Measurements from ENCODE around the gene ZNF827.

The ZNF827 gene

DNA sequence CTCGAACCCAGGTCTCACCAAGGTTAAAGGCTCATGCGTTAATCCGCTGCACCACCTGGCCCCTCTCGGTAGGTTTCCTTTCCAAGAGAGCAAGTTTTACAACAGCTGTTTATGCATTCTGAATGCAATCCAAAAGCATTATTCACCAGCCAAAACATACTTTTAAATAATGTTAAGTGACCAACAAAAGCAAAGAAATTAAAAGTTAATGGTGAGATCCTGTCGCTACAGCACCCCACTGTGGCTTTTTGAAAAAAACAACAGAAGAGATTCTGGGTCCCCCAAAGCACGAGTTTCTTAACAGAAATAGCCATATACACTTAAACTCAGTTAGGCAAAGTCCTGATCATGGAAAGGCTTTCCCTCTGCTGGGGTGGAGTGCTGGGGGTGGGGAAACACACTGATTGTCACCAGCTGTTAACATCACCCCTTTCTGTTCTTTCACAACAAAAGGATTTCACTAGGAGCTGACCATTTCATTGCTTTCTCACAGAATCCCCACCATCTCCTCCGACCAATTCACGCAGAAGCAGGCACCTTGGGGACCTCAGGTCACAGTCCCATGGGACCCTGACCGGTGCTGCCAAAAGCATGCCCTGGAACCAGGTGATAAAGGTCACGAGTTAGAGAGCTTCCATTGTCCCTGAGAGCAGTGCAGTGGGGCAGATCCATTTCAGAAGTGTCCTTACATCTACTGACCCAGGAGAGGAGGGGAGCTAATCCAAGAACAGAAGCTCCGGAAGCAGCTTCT, 51.2 kb downstream of the ZNF827 start:
- no peak for DNase-seq (ENCODE audit: low read depth)

DNA sequence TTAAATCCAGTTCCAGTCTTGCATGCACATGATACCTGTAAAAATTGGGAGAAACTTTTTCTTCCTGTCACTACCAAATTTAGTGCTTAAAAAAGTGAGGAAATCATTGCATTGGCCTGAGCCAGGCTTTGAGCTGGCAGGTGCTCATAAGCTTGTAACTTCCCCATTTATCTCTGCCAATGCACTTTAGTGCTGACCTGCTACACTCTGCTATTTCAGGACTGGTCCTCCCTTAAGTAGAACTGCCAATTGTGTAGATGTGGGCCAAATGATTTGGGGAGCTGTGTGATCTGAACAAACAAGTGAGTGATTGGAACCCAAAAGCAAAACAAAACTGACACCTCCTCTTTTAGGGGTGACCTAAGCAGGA, 51.8 kb downstream of the ZNF827 start:
- DNase-seq (ENCODE audit: low read depth), result no peak

- DNase-seq (ENCODE audit: low read depth), result no peak
Measured at GRCh38 chr4:145885666-145886065, 53.0 kb downstream of the ZNF827 start.

GRCh38 chr4:145884775-145885174, 53.8 kb downstream of the ZNF827 start:
- DNase-seq (ENCODE audit: low read depth), result no peak

DNA sequence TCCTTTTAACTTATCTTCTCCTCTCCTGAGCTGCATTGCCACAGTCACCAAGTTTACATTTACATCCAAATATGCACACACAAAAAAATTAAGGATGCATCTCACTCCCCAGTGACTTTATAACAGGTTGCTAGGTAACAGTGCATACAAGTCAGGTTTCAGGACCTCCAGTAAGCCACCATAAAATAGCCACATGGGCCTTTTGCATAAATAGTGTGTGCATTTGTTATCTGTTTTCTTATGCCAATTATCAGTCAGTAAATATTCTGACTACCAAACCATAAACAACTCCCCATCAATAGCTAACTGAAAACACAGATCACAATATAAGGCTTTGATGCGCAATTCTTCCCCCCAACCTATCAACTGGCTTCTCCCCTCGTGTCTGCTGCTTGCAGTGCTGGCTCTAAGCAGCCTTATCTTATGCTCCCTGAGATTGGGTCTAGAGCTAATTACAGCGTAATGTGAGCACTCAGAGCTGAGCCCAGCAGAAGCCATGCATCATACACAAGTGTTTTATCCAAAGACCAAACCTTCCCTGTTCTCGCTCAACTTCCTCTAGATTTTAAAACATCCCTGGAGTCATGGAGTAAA, 55.4 kb downstream of the ZNF827 start:
- no peak for DNase-seq (ENCODE audit: low read depth)

GRCh38 chr4:145882604-145883003, 56.0 kb downstream of the ZNF827 start:
- DNase-seq (ENCODE audit: low read depth), result no peak

DNA sequence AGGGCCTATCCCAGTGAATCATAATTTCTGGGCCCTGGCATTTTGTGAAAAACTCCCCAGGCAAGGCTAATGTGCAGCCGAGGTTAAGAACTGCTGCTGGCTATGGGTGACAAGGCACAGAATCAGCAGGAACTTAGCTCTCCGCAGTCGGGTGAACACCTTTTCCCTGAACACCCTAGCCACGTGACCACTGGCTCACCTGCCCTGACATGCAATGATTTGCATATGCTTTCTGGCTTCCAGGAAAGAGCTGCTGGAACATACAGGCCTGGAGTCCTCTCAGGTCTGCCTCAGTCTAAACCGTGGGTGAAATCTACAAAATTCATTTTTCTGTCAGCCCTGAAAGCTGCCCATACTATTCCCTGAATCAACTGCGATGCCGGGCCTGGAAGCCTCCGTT, 56.6 kb downstream of the ZNF827 start:
- no peak for DNase-seq (ENCODE audit: low read depth)

GRCh38 chr4:145881576-145881975, 57.0 kb downstream of the ZNF827 start:
- no peak for DNase-seq (ENCODE audit: low read depth)

GRCh38 chr4:145880355-145880960, 58.2 kb downstream of the ZNF827 start:
- DNase-seq (ENCODE audit: low read depth), result no peak

DNA sequence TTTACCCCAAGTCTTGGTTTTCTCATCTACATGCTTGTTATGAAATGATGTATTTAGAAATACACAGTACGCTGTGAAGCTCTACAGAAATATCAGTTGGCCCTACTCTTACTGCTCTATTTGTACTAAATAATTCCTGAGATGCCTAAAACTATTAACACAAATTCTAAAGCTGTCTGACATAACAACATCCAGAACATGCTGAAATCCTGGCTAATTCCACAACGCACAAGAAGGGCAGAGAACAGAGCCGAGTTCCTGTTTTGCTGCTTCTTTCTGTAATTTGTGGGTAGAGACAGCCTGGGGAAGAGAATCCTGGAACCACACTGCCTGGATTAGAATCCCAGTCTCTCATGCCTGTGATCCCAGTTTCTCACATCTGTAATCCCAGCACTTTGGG, 59.0 kb downstream of the ZNF827 start:
- DNase-seq (ENCODE audit: low read depth), result no peak

DNA sequence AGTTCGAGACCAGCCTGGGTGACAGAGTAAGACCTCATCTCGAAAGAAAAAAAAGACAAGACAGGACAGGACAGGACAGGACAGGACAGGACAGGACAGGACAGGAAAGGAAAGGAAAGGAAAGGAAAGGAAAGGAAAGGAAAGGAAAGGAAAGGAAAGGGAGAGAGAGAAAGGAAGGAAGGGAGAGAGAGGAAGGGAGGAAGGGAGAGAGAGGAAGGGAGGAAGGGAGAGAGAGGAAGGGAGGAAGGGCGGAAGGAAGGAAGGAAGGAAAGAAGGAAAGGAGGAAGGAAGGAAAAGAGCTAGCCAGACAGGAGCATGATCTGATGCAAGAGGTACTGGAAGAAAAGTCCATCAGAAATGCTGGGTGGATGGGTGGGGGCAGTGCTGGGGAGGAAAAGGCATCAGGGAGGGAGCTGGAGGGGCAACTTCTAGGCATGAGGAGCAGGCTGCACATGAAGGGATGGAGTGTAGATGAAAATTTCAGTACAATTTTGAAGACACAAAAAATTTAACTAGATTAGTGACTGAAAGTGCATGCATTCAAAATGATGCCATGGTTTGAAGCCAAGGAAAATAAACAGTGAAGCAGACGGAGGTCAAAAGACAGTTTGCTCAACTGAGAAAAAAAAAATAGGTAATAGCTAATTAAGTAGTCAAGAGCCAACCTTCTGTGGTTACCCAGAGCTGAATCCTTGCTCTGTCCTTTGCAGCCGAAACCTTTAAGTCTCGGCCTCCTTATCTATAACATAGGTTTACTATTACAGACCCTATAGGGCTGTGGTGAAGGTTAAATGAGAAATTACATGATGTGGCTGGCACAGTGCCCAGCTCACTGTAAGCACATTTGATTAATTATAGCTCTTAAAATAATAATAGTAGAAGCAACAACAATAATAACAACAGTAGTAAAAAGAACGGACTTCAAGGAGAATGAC, 59.9 kb downstream of the ZNF827 start:
- no peak for DNase-seq (ENCODE audit: low read depth)

DNA sequence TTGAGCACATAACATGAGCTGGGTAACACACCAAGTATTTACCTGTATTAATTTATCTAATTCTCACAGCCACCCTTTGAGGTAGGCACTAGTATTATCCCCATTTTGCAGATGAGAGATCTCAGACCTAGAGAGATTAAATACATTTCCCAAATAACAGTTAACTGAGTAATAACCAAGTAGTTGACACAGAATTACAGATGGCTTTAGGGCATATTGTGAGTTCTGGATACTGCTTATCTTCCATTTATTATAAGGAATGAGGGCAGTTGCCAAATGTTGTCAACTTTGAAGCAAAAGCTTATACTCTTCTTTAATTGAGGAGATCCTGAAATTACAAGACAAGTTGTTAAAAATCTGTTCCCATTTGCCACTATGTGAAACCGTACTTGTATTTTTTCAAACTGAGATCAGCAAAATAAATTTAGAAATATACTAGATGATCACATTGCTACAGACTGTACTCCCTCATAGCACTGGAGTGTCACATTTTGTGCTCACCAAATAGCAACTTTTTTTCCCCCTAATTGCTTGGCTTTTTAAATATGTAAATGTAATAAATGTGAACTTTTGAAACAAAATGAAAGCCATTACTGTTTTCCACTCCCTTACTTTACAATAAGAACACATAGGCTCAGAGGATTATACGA, 62.0 kb downstream of the ZNF827 start:
- DNase-seq (ENCODE audit: low read depth), result no peak

- DNase-seq (ENCODE audit: low read depth), result no peak
Measured at GRCh38 chr4:145873901-145874300, 64.7 kb downstream of the ZNF827 start.

- DNase-seq (ENCODE audit: low read depth), result no peak
Measured at GRCh38 chr4:145871209-145871608, 67.4 kb downstream of the ZNF827 start.

- no peak for DNase-seq (ENCODE audit: low read depth)
Measured at GRCh38 chr4:145870155-145871020, 68.2 kb downstream of the ZNF827 start.

GRCh38 chr4:145868637-145869409, 69.8 kb downstream of the ZNF827 start:
- no peak for DNase-seq (ENCODE audit: low read depth)

GRCh38 chr4:145867406-145867805, 71.2 kb downstream of the ZNF827 start:
- DNase-seq (ENCODE audit: low read depth), result no peak

DNA sequence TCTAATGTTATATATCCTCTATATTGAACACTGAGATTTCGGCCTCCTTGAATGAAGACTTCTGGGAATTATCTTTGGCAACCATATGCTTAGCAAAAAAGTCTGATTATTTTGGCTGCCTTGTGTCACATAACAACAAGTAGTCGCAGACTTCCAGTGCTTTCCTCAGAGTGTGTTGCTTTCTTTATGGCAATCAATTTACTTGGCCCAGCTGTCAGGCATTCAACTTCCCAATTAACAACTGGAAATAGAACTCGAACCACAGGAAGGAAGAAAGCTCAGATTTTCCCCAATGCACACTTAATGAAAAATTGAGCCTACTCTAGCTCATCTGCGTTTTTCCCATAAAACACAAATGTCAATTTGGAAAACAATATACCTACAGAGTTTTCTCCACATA, 71.6 kb downstream of the ZNF827 start:
- no peak for DNase-seq (ENCODE audit: low read depth)

GRCh38 chr4:145865274-145865941, 73.2 kb downstream of the ZNF827 start:
- no peak for DNase-seq (ENCODE audit: low read depth)

GRCh38 chr4:145863191-145863590, 75.4 kb downstream of the ZNF827 start:
- no peak for DNase-seq (ENCODE audit: low read depth)
